Non-pigmented ciliary epithelial cell (primary cell): Measurements from ENCODE around the gene TRIM2.
A peak's percentile ranks its signal among the peaks of the same experiment; 100 is the strongest.
"Not testable (repeated sequence)": the region's sequence is repeated elsewhere in the genome, so short reads cannot be mapped to it uniquely, and the experiment has no call there.

Source experiments
- DNase-seq: peaks from one replicate; pipeline ENCODE4 v3.0.0-alpha.2; 2010; ENCODE audit warnings: low read depth

Gene TRIM2

GRCh38 chr4:153204247-153204671 lies at the start of gene TRIM2:
Gene TRIM2 (plus strand): TSS chr4:153204443. CDS start chr4:153204531, 88 bp downstream.
- peak; percentile 57 for DNase-seq

GRCh38 chr4:153155686-153156085 lies 48.6 kb upstream of the TRIM2 start:
- DNase-seq, result no peak

DNA sequence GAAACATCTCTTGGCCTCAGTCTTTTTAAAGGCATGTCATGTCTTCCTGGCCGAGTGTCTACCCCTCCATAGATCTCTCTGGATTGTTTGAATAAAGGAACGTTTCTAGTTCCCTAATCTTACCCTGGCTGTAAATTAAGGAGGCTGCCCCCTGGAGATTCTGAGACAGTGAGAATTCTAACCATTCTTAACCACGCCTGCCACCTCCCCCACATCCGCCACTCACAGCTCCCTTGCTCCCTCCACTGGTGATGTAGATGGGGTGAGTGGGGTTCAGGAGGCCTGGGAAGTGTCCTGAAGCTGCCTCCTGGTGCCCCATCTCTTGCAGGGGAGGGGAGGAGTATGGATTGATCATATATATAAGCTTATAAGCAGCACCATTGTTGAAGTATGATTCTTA lies 48.0 kb upstream of the TRIM2 start:
- no peak for DNase-seq

GRCh38 chr4:153156721-153157120 lies 47.5 kb upstream of the TRIM2 start:
- DNase-seq, result no peak

GRCh38 chr4:153159016-153159415 lies 45.2 kb upstream of the TRIM2 start:
- DNase-seq, result no peak

GRCh38 chr4:153159728-153160221 lies 44.5 kb upstream of the TRIM2 start:
- DNase-seq, result no peak

GRCh38 chr4:153160821-153161220 lies 43.4 kb upstream of the TRIM2 start:
- no peak for DNase-seq

DNA sequence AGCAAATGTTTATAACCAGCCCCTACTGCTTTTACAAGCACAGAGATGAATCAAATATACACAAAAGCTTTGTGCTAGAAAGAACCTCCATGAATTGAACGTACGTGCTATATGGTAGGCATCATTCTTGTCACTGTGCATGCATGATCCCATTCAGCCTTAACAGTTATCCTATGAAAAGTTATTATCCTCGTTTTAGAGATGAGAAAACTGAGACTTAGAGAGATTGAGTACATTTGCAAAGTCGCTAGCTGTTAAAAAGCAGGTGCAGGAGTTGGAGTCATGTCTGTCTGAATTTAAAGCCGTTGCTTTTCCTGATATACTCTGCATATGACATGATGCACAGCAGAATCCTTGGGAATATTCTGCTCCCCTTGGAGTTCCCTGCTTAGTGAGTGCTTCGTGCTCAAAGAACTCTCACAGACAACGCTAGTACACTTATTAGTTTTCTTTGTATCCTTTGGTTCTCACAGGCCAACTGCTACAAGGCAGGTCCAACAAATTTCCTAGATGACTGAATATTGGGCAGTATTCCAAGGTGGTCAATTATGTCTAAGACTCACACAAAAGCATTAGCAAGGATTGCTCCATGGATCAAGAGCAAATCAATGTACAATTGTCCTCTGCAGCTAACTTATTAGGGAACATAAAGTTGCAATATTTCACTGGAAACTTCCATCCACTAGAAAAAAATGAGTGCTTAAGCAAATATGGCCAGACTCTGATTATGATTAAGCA lies 42.8 kb upstream of the TRIM2 start:
- DNase-seq, result no peak

GRCh38 chr4:153165236-153165635 lies 39.0 kb upstream of the TRIM2 start:
- DNase-seq, result not testable (repeated sequence)

GRCh38 chr4:153166716-153167501 lies 37.3 kb upstream of the TRIM2 start:
- no peak for DNase-seq

GRCh38 chr4:153169776-153170175 lies 34.5 kb upstream of the TRIM2 start:
- no peak for DNase-seq

GRCh38 chr4:153170407-153170806 lies 33.8 kb upstream of the TRIM2 start:
- DNase-seq, result no peak

DNA sequence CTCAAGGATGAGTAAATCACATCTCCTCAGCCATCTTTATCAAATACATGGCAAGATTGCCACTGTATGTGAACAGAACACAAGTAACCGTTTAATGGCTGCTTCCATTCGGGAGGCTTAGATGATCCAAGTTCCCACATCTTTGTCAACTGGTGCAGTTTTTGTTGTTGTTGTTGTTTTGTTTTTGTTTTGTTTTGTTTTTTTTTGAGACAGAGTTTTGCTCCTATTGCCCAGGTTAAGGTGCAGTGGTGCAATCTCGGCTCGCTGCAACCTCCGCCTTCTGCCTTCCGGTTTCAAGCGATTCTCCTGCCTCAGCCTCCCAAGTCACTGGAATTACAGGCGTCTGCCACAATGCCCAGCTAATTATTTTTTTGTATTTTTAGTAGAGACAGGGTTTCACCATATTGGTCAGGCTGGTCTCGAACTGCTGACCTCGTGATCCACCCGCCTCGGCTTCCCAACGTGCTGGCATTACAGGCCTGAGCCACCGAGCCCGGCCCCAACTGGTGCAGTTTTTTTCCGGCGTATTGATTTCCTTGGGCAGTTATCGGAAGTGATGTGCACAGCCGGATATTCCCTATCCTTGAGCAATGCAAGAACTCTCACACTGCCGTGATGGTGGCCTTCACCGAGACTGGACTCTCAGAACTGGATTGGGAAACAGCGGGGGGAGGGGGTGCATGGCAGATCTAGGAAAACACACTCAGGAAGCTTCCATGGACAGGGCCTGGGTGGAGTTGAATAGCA lies 29.2 kb upstream of the TRIM2 start:
- no peak for DNase-seq

GRCh38 chr4:153176938-153177337 lies 27.3 kb upstream of the TRIM2 start:
- no peak for DNase-seq

DNA sequence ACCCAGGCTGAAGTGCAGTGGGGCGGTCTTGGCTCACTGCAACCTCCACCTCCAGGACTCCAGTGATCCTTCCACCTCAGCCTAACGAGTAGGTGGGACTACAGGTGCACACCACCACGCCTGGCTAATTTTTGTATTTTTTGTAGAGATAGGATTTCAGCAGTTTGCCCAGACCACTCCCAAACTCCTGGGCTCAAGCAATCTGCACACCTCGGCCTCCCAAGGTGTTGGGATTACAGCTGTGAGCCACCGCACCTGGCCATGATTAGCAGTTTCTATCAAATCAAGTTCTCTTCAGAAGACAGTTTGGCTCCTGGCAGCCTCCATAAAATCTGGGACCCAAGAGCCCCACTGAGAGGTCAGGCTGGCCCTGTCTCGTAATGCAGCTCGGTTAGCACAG lies 26.4 kb upstream of the TRIM2 start:
- DNase-seq, result no peak

DNA sequence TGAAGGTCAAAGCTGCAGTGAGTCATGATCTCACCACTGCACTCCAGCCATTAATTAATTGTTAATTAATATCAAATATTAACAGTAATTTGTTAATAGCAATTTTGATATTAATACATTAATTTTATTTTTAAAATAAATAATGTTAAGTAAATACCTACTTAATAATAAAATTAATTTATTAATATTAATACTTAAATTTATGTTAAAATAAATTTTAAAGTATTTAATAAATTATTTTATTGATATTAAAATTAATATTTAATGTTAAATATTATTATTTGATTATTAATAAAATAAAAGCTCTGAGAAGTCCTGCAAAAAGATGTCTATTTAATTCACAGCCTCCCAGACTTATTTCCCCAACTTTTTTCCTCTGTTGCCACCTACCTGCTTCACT lies 25.1 kb upstream of the TRIM2 start:
- no peak for DNase-seq

DNA sequence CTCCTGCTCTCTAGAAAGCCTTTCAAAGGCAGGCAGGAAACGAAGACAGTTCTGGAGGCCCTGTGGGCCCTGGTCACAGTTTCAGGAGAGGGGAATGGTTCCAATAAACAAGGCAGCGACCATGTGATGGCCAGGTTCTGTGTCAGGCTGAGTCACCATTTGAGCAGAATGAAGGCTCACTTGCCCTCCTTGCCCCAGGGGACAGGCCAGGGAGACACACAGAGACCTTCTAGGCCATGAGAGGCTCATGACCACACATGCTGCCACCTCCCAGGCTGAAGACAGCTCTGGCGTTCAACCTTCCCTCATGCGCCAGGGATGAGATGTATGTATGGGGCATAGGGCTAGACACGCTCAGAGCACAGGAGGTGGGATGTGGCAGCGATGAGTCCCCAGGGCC lies 22.9 kb upstream of the TRIM2 start:
- DNase-seq, result no peak

- no peak for DNase-seq
Observed at GRCh38 chr4:153181700-153182099, 22.5 kb upstream of the TRIM2 start.

DNA sequence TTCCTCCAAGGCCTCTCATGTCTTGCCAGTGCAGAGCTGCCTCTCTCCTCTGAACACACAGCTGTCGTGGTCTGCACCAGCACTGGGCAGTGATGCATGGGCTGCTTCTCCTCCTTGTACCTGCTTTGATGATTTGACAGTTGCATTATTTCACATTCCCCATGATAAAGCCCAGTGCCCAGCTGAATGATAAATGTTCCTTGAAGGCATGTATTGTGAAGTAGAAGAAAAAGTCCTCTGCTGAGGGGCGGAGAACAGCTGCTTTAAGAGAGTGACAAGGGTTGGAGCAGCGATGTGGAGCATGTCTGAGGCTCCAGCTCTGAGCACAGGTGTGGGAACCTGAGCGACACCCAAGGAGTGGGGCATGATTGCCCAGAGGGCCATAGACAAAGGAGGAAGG lies 21.1 kb upstream of the TRIM2 start:
- no peak for DNase-seq

DNA sequence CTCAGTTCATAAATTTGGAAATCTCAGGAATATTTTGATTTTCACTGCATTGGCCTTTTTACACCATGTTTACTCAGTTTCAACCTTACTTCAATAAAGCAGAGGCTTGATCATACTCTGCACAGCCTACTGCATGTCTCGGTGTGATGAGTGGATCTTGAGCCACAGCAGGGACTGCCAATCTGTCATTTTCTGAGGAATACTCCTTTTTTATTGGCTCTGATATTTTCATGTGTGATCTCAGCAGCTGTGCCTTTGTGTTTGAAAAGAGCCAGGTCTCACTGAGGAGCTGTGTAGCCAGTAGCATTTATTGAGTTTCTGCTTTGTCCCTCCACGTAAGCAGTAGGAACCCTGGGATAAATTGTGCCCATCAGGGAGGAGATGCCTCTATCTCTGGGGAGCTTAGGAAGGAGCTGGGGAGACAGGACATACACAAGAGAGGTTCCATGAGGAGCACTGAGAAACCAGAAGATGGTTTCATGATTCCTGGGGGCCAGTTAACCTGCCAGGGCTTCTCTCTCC lies 18.9 kb upstream of the TRIM2 start:
- DNase-seq, result no peak

- DNase-seq, result no peak
Observed at GRCh38 chr4:153186046-153186728, 18.1 kb upstream of the TRIM2 start.
